GM12891 (cell line): ENCODE measurements around the gene NKX1-2.

Experiments used
- PAX5 ChIP-seq: IDR thresholded peaks from 2 replicates; pipeline ENCODE4 v1.6.1; 2011; ENCODE audit warnings: low read length, moderate library complexity, mild to moderate bottlenecking; ENCODE audit not compliant: insufficient read depth, severe bottlenecking
- POLR2A ChIP-seq: IDR thresholded peaks from 2 replicates; pipeline ENCODE4 v1.6.1; 2011; ENCODE audit warnings: low read depth, low read length, control low read depth
- POLR2AphosphoS5 ChIP-seq: IDR thresholded peaks from 2 replicates; pipeline ENCODE4 v1.6.1; 2011; ENCODE audit warnings: low read depth, low read length, control low read depth
- SPI1 ChIP-seq: IDR thresholded peaks from 2 replicates; pipeline ENCODE4 v1.6.1; 2011; ENCODE audit warnings: low read depth, low read length, control low read depth
- TAF1 ChIP-seq: IDR thresholded peaks from 2 replicates; pipeline ENCODE4 v1.6.1; 2011; ENCODE audit warnings: low read depth, low read length, control low read depth

DNA sequence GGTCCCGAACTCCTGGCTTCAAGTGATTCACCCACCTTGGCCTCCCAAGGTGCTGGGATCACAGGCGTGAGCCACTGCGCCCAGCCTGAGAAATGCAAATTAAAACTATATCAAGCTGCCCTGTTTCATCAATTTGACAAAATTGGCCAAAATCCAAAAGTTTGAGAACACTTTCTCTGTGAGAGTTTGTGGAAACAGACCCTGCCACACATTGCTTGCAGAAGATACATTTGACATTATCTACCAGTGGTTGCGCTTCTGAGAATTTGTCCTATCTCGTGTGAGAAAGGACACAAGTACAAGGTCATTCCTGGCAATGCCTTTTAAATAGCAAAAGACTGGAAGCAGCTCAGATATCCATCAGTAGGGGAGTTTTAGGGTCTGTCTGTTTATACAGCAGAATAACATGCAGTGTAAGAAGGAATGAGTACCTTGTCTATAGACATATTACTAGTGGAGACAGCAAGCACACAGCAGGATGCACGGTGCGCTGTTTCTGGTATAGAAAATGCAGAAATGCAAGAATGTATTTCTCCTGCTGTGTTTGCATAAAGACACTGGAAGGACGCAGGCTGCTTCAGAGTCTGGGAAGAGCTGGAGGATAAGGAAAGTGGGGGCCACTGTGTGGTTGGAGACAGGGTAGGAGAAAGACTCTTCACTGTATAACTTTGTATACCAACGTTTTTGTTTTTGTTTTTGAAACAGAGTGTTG lies 16.1 kb upstream of the NKX1-2 start:
- TF ChIP-seq POLR2A (no peak), SPI1 (no peak), POLR2AphosphoS5 (no peak), TAF1 (no peak), PAX5 (no peak)
